GM21526 (cell line): ENCODE measurements around the gene PHKA2.

Experiments
- ATAC-seq: cut with Tn5 transposase; IDR thresholded peaks from one replicate; pipeline ENCODE4 v1.9.1; 2021; ENCODE audit warnings: moderate library complexity; ENCODE audit not compliant: unreplicated experiment, low FRiP score

The PHKA2 gene

DNA sequence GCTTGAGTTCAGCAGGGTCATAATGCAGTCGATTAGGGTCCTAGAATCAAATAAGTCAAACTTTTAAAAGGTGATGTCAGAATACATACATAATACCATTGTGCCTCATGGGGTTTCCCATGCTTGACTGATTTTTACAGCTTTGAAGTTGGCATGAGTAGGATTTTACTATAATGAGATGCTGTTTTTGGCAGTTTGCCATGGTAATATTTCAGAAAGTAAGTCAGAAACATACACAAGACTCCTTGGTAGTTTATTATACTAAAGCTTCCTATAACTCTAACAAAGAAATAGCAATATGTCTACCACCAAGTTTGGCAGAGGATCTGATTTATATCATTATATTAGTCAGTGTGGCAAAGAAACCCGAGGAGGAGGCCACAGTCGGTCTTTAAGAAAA, 45.2 kb downstream of the PHKA2 start:
- no peak for ATAC-seq

GRCh38 chrX:18937173-18937572, 46.7 kb downstream of the PHKA2 start:
- ATAC-seq = no peak

GRCh38 chrX:18935893-18936292, 48.0 kb downstream of the PHKA2 start:
- no peak for ATAC-seq

- ATAC-seq = no peak
Observed at GRCh38 chrX:18934708-18935107, 49.2 kb downstream of the PHKA2 start.

- no peak for ATAC-seq
Observed at GRCh38 chrX:18933617-18934016, 50.3 kb downstream of the PHKA2 start.

GRCh38 chrX:18931972-18932371, 51.9 kb downstream of the PHKA2 start:
- ATAC-seq = no peak

GRCh38 chrX:18929775-18930174, 54.1 kb downstream of the PHKA2 start:
- no peak for ATAC-seq

DNA sequence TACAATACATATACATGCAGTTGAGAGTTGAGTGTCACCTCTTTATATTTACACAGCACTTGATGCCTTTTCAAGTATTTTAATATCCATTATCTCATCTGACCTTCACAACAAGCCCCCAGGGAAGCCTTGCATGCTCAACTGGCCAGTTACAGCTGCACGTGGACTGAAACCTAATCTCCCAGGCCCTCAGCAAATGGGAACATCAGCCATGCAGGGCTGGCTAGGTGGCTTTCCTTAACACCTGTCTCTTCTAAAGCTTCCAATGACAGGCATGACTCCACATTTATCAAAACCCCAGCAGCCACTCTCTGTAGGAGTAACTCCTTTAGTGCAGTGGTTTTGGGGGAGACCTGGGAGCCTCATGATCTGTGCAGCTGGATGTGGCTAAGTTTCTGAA, 56.4 kb downstream of the PHKA2 start:
- ATAC-seq = no peak

DNA sequence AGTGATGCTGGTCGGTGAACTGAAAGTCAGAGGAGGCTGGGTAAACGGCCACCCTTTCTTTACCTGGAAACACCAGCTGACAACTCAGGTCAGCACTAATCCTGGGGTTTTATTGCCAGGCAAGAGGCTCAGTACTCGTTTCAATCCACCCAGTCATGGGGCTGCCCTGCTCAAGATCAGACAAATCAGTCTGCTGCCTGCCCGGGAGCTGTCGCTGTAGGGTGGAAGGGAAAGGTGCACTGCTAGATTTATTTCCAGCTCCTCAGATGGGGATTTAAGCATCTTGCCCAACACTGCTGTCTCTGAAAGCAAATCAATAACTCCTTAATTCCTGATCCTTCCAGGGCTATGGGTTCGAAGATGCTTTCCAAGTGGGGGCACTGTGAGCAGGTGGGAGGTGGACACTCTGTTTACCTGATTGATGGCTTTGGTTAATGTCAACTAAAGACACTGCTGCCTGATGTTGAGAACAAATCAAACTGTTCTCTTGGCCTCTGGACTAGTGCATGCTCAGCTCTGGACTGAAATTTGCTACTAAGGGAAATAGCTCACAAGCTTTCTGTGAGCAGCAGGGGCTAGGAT, 59.3 kb downstream of the PHKA2 start:
- no peak for ATAC-seq

GRCh38 chrX:18920566-18920965, 63.3 kb downstream of the PHKA2 start:
- no peak for ATAC-seq

GRCh38 chrX:18920079-18920478, 63.8 kb downstream of the PHKA2 start:
- ATAC-seq = no peak

DNA sequence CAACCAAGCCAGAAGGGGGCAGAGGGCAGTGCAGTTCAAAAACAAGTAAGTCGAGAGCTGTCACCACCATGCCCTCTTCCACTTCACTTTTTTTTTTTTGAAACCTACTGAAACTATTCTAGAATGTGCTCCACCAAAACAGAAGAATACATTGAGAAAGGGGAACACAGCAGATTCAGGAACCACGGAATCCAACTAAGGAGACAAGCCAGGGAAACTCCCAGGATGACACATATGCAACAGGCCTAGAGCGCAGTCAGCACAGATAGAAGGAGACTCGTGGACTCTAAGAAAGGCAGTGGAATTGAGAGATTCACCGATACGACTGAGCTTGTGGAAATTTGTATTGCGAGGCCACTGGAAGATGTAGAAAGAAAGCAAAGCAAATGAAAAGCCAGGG, 66.1 kb downstream of the PHKA2 start:
- ATAC-seq = no peak

- no peak for ATAC-seq
Observed at GRCh38 chrX:18906286-18906685, 77.6 kb downstream of the PHKA2 start.

GRCh38 chrX:18900401-18900976, 83.4 kb downstream of the PHKA2 start:
- ATAC-seq = no peak

DNA sequence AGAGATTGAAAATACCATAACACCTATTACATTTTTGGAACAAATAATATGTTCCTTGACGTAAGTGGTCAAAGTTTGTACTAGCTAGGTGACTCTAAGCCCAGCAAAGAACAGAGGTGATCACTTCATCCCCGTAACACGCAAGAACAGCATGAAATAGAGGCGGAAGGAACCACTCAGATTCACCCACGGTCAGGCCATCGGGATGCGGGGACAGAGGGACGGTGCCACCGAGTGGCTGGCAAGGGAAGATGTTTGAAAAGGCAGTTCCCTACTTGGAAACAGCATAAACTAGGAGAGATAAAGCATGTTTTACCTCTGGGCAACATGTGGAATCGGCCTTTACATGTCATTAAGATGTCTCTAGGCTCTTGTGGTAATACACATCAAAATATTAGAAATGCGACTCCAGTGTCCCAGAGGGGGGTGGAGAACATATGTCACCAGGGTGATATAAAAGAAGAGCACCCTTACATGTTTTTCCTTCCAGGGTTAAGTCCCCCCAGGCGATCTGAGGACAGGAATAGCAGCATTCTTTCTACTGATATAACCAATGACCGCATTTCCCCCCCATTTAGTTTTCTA, 84.0 kb downstream of the PHKA2 start:
- ATAC-seq = no peak

DNA sequence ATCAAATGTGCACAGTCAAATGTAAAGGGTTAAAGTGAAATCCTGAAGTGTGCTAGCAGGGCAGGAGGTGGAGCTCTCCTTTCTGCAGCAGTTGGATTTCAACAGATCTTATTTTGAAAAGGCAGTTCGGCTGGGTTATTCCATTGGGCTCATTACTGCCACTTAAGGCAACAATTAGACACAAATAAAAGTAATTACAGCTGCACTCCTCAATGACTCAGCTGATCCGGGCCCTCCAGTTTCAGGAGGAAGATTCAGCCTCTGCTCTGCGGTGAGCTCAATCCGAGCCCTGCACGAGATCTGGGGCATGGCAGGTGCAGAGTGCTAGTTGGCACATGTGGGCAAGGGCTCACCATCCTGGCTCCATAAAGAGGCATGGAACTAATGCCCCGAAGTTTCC, 85.4 kb downstream of the PHKA2 start:
- no peak for ATAC-seq

DNA sequence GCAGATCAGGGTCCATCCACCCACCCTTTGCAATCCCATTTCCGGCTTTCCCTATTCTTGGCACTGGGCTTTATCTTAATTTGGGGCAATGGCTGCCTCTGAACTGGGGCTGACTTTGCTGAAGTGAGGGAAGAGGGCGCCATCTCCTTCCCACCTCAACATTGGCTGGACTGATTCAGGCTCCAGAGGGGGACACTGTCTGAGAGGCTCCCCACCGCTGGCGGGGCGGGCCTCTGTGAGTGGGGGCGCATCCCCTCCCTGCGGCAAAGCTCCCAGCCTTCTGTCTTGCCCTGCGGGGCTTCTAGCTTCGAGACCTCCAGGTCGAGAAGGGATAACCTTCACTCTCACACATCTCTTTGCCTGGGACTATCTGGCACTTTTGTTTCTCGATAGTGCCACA, 85.8 kb downstream of the PHKA2 start:
- no peak for ATAC-seq

- ATAC-seq = no peak
Observed at GRCh38 chrX:18897611-18898010, 86.3 kb downstream of the PHKA2 start.

DNA sequence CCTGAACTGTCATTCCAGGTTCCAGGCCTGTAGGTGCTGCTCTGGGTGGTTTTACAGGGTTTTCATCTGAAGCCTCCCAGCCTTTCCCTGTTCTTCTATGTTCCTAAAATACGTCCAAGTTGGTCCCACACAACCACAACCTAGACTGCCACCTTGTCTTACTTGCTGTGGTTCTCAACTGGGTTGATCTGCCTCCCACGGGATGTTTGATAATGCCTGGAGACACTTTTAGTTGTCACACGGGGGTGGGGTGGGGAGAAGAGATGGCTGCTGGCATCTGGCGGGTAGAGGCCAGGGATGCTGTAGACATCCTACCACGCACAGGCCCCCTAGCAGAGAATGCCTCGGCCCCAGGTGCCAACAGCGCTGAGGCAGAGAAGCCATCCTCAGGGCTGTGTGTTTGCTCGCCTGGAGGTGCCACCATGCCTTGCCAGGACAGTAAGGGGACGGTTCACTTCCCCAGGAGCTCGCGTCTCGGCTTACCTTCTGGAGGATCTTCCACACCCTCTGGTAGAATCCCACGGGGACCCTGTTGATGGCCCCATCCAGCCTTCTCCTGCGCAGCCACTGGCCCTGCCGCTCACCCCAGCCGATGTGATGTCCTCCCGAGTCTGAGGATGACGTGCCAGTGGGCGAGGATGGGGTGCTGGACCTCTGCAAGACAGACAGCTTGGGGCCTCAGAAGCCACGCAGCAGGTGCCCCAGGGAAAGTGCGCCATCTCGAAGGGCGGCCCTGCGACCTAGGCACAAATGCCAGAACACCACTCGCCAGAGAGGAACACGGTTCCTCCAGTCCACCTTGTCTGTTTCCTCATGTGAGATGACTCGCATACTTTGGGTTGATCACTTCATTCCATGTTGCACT, 87.0 kb downstream of the PHKA2 start:
- no peak for ATAC-seq

GRCh38 chrX:18895189-18895951, 88.5 kb downstream of the PHKA2 start:
- ATAC-seq = no peak

GRCh38 chrX:18894156-18894555, 89.8 kb downstream of the PHKA2 start:
- ATAC-seq = no peak
